Fibroblast of peridontal ligament (primary cell): ENCODE results near the gene MED29.

Experiments
- DNase-seq: peaks from one replicate; pipeline ENCODE4 v3.0.0-alpha.2; 2010; ENCODE audit errors: extremely low read depth

Gene MED29, protein sequence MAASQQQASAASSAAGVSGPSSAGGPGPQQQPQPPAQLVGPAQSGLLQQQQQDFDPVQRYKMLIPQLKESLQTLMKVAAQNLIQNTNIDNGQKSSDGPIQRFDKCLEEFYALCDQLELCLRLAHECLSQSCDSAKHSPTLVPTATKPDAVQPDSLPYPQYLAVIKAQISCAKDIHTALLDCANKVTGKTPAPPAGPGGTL

DNA sequence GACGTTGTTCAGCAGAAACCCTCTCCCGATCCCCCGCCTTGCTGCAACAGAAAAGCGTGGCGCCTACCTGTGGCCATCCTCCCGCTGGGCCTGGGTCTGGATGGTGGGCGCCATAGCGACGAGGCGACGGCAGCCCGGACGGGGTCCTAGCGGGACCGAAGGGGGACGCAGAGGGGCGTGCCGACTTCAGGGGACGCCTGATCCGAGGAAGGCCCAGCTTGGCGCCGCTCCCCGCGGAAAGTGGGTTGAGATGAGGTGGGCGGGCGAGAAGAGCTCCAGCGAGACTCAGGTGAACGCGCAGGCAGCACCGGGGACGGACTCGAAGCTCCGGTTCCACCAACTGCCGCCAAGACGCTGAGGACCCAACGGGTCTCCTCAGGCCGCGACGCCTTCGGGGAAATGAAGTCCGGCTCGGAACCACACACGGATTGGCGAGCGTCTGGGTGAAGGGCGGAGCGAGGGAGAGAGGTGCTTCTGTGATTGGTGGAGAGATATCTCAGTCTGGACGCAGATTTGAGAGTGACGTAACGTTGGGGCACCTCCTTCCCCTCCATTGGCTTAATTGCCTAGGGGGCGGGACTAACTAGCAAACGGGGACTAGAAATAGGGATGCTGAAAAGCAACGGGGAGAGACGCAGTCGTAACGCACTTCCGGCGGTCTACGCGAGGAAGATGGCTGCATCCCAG, at the start of gene MED29, which contains the start of gene PAF1:
TSS of gene MED29 (plus strand) at position 628 of the 687 bp plus-strand sequence. CDS start at position 673, 45 bp downstream.
TSS of gene PAF1 (minus strand) at position 356 of the 687 bp plus-strand sequence. CDS start at position 114, 242 bp downstream.
- DNase-seq: peak; percentile 100

DNA sequence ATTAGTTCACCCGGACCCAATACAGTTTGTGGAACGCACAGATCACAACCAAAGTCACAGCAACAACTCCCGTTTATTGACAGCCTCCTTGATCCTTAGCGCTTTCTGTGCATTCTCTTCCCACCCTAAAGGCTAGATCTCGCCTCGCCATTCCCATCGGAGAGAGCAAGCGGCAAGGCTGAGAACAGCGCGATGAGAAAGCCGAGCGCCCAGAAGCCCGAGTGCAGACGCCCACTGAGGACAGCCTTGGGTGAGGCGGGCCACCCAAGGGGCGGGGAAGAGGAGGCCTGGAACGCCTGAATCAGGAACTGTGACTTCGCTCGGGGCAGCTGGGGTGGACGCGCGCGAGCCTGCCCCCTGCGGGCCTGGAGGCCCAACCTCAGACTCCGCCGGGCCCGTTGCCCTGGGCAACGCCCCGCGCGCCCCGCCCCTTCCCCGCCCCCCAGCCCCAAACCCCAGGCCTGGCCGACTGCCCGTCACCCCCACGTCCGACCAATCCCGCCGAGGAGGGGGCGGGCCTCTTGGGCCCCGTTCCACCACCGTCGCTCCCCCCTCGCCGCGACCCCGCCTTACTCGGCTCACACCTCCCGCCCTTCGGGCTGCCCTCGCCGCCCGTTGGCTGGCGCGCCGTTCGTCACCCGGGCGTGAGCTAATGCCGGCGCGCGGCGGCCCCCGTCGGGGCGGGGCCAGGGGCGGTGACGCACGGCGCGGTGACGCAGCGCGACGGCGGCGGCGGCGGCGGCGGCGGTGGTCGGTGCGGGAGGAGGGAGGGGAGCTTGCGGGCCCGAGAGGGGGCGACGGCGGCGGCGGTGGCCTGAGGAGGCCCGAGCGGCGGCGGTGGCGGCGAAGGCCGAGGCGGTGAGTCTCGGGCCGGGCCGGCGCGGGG, 49.2 kb upstream of the MED29 start, which contains the start of gene SAMD4B:
TSS of gene SAMD4B (plus strand) at position 703 of the 886 bp plus-strand sequence. CDS start 14,473 bp downstream, outside the sequence.
- DNase-seq: peak; percentile 95

DNA sequence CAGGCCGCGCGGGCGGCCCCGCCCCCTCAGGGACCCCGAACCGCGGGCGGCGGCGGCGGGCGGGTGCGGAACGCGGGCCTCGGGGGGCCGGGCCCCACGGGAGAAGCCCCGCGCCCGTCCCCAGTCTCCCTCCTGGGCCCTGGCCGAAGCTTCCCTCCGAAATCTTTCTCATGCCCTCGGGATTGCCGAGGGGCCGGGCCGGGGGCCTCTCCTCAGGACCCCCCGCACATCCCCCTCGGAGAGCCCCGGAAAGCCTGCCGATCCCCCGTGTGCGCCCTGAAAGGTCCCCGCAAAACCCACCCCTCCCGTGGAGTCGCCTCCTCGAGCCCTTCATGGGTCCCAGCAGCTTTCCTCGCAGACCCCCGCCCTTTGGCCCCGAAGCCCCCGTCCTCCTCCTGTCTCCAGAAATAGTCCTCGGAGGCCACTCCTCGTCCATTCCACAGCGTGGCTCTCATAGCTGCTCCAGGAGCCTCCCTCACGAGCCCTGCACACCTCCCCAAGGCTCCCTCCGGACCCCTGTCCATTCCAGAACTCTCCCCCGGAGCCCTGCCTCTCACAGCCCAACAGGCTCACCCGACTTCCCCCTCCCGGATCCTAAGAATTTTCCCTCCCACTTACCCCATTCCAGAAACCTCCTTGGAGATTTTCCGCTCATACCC, 48.4 kb upstream of the MED29 start:
- DNase-seq: no peak

DNA sequence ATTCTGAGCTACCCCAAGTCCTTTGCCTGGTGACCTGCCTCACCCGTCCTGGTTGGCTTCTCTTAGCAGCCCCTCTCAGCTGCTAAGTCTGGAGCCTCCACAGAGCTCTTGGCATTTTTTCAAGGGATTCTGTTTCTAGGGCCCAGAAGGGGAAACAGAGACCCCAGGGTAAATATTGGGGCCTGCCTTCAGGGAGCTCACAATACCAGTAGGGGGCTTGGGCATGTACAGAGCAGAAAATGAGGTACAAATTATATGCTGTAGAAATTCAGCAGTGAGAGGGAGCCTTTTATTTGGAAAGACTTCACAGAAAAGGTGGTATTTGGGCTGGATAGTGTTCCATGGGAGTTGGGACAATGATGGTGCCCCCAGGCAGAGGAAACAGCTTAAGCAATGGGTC, 45.2 kb upstream of the MED29 start:
- DNase-seq: no peak

DNA sequence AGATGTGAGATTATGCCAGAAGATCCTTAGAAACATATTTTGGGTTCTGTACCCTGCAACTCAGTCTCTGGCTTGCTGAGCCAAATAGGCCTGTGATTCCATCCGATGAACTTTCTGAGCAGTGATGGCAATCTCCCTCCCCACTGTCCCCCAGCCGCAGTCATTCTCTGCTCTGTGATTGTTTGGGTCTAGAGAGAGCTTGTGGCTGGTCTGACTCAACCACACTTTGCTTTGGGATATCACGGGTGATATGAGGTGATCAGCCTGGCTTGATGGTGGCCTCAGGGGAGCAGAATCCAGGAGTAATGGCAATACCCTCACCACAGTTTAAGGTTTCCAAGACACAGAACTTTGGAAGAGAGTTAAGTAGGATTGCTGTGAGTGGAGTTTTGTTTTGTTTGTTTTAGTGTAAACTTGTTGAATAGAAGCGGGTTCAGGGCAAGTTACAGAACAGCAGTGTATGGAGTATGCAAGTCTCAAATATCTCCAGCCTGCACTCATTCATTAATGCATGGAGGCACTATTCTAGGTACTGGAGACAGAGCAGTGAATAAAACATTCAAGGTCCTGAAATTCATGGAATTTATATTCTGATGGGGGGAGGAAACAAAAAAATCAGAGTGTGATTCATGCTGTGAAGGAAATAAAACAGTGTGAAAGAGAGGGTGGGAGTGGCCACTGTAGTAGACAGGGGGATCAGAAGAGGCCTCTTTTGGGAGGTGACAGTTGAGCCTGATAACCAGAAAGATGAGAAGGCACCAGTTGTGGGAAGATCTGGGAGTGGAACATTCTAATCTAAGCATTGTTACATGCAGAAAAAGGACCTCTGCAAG, 43.6 kb upstream of the MED29 start:
- peak; percentile 49 for DNase-seq

DNA sequence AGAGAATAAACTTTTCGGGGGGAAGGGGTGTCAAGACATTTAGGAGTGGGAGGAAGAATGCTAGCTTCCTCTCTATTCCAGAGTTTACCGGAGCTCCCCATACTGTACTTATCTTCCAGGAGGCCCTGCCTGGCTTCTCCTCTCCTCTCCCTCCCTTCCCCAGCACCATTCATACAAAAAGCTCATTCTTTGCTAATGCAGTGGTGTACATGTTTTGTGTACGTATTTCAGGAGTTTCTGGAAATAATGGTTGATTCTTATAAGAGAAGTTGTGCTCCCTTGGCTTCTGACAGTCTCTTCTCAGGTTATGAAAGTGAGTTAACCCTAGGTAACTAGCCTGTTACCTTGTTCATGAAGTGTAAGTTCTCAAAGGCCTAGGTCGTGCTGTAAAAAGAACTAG, 41.9 kb upstream of the MED29 start:
- DNase-seq: no peak

DNA sequence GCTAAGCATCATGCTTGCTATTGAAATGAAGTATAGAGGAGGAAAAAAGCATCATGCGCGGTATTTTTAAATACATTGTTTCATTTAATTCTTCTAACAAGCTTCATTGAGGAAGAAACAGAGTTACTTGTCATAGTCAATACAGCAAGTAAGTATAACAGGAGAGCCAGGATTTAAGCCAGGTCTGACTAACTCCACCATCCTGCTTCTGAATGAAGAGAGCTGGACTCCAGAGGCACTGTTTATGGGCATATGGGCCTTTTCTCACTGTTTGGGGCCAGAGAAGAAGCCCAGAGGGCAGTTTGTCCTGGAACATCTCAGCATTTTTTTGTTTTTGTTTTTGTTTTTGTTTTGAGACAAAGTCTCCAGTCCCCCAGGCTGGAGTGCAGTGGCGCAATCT, 41.0 kb upstream of the MED29 start:
- no peak for DNase-seq

DNA sequence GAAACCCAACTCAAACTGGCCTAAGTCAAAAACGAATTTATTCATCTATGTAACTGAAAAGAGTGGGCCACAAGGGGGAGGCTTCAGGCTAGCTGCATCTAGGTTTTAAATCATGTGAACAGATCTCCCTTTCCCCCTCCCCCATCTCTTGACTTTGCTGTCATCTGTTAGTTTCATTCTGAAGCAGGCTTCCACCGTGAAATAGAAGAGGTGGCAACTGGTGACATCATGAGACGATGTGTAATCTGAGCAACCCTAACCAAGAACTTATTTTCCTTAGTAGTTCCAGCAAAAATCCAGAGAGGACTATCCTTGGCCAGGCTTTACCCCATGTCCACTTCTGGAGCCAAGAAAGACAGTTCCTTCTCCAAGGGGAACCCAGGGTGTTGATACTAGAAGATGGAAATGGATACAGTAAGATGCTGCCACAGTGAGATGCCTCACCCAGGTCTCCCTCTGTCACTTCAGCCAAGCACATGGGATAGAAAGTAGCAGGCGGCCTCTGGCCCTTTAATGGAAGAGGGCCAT, 39.6 kb upstream of the MED29 start:
- peak; percentile 75 for DNase-seq

DNA sequence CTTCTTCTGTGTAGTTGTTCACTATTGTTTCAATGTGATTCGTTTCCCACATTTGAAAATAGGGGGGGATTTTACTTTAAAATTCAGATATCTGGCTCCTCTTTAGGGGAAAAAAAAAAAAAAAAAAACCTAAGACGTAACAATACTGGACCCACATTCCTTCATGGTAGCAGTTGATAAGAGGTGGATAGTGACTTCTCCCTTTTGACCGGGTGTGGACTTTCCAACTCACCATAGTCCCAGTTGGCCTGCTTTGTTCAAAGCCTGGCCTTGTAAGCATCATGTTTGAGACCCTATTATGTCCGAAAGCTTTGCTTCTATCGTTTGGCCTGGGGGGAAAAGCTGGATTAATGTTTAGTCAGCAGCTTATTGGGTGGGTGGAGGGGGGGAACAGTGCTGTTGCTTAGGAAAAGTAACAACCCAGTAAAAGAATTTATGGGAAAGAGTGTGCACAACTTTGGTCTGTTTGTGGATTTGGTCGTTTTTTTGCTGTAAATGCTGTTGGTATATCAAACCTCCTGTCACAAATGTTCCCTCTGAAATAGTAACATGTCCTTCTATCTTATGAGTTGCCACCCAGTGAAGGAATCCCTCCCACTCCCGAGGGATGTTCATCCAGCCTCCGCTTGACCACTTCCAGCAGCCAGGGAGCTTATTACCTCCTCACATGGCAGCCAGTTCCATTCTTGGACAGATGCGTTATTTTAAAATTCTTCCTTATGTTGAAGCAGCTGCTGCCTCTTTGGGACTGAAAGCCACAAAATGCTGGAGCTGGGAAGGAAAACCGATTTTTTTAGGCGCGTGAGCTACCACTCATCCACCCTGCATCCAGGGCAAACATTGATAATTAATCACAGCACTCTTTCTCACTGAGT, 38.6 kb upstream of the MED29 start:
- DNase-seq: peak; percentile 82

DNA sequence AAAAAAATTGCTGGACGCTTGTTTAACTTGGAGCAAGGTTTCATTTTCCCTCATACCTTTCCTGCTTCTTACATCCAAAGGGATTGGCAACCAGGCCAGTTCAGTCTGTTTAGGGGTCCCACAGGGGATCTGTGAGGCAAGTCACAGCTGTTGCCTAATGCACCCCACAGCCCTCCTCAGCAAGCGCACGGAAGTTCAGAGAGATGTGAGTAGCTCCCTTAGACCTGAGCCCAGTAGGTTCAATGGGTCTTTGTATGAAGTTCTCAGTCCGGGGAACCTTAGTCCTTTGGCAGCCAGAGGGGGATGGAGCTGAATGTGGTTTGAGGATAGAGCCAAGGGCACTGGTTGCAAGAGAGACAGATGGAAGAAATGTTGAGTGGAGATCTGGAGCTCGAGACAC, 35.9 kb upstream of the MED29 start:
- no peak for DNase-seq

DNA sequence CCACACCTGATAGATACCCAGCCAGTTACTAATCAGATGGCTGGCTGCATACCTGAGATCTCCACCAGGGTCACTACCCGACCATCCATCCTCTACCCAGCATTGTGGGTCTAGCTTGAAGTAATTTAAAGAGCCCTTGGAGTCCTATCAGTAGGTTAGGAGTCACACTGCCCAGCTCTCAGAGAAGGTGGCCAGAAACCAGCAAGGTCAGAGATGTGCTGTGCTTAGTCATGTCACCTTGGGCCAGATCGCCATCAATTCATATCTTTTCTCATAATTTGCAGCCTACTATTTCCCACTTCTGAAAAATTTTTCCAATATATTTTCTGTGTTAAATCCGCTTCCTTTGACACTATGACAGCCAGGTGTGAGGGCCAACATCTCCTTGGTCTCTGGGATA, 35.1 kb upstream of the MED29 start:
- DNase-seq: no peak

DNA sequence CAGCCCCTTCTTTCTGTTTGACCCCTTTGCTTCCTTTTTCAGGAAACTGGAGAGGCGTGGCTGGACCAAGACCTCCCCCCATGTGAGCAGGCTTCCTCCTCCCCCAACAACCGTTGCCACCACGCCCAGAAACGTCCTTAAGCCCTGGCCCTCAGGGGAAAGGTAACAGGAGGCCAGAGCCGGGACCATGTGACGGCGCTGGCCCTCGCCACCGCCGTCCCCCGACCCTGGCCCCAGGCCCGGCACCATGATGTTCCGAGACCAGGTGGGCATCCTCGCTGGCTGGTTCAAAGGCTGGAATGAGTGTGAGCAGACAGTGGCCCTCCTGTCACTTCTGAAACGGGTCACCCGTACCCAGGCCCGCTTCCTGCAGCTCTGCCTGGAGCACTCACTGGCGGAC, 34.5 kb upstream of the MED29 start:
- DNase-seq: no peak

DNA sequence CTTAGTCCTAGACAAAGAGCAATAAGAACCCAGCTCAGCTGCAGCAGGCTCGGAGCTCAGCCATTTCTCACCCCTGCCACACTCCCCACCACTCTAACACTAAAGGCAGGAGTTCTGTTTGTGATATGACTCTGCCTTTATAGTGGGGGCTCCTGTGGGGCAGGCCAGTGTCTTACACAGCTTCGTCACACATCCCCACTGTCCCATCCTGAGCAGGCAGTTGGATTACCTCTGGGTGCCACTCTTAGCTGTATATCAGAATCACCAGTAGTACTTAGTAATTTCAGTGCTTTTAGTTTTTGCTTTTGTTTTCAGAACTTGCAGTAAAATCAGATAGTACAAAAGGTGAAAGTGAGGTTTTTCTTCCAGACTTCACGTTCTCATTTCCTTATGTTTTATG, 32.2 kb upstream of the MED29 start:
- DNase-seq: no peak

DNA sequence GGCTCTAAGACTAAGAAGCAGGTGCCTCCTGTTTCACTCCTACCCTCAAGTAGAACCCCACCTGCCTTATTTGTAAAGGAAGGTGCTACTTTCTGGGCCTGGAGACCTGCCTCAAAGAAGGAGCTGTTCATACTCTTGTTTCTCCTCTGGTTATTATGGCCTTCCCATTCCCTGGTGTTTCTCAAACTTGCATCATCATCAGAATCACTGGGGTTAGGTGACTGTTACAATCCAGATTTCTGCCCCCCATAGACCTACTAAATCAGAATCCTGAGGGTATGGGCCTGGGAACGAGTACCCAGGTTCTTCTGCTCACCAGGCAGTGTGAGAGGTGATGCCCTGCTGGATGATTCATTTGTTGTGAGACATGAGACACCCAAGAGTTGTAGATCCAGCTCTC, 30.6 kb upstream of the MED29 start:
- DNase-seq: no peak

DNA sequence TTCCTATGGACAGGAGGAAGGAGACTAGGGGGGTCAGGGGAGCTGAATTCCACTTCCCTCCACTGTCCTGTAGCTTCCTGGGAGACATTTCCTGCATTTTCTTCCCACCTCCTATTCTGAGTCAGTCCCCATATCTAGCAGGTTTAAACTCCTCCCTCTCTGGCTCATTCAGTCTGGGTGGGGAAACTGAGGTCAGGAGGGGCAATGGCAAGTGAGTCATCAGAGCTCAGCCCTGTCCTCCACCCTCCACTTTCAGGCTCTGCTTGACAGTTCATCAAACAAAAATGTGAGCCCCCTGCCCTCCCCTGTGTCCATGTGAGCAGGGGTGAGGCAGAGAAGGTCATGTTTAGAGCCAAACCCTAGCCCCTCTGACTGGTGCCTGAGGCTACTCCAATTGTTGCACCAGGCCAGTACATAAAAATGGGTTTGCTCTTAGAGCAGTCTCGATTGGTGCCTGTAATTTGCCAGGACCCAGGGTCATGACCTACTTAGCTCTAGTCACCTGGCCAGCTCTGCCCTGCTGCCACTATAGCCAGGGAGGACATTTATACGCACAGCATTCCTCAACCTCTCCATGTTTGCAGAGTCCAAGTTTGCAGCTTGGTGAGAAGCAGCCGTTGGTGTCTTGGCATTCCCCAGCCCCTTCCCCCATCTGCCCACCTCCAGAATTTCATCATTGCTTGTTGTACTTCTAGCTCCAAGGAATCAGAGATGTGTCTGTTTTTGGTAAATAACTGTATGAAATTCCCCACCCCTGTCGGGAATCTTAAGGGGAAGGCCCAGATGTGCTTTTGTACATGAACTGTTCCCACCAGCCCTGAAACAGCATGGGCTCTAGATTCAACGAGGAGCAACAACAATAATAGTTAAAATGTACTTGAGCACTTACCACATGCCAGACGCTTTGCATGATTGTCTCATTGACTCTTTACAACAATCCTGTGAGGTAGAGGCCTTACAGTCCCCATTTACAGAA, 28.2 kb upstream of the MED29 start:
- DNase-seq: peak; percentile 49

DNA sequence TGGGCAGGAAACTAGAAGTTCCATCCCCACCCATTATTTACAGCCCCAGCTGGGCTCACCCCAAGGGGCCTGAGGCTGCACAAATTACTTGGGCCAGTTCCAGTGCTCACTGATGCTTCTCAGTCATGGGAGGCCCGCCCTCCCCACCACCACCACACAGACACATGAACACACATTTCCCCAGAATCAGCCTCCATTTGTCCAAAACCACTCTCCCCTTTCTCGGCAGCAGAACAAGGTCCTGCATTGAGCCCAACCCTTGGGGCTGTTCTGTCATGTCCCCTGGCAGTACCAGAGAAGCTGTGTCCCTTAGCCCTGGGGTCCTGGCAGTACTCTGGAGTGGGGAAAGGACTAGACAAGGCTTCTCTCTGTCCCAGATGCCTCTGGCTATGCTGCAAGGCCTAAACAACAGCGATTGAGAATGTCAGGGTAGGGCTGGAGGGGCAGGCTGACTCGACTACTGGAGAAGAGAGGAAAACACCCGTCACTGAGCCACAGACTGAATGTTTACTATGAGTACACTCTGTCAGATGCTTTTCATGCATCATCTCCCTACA, 27.2 kb upstream of the MED29 start:
- peak; percentile 80 for DNase-seq

DNA sequence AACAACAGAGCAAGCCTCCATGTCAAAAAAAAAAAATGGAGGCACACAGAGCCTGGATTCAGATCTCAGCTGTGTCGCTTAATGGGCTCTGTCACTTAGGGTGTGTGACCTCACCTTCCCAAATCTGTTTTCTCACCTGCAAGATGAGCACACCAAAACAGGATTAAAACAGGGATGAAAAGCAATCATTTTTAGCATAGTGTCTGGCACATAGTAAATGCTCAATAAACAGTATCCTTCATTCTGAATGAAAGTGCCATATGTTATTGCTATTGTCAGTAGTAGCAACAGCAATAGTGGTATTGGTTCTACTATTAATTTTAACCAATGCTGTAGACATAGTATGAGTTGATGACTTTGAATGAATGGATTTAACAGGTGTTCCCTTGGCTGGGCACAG, 25.6 kb upstream of the MED29 start:
- no peak for DNase-seq

DNA sequence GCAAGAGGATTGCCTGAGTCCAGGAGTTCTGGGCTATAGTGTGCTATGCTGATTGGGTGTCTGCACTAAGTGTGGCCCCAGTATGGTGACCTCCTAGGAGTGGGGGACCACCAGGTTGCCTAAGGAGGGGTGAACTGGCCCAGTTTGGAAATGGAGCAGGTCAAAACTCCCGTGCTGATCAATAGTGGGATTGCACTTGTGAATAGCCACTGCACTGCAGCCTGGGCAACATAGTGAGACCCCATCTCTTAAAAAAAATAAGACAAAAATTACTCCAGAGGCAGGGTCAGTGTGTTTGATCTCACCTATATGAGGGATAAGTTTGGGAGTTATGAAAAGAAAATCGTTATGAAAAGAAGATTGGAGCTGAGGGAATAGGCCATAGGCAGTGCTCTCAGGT, 22.0 kb upstream of the MED29 start:
- no peak for DNase-seq
